AG04450 (cell line): ENCODE measurements around the gene CCSER1. TPM values are rescaled to one million over a fixed set of nuclear protein-coding genes. Genes with fewer than 3 reads are reported as not detected.

Source experiments
- CTCF ChIA-PET: fragments of 300-600, 350-600 bp; formaldehyde crosslinking; extraction: SDS; loops from one replicate; lab custom pipeline; 2022; ENCODE audit warnings: antibody characterized with exemption, inconsistent platforms; lab: Charles Lee
- POLR2A ChIA-PET: fragments of 350-600 bp; formaldehyde crosslinking; extraction: SDS; loops from one replicate; lab custom pipeline; 2021; ENCODE audit warnings: antibody characterized with exemption, inconsistent platforms; lab: Yijun Ruan, JAX
- DNase-seq: peaks from one replicate; pipeline ENCODE4 v3.0.0-alpha.2; 2011; ENCODE audit warnings: low read depth, low spot score
- H3K27ac ChIP-seq: one replicate; pipeline ENCODE4 v1.5.1; 2012; ENCODE audit warnings: low read depth, low read length, control low read depth
- H3K27me3 ChIP-seq: one replicate; pipeline ENCODE4 v1.6.0; 2012; ENCODE audit warnings: low read length; ENCODE audit not compliant: control insufficient read depth, insufficient read depth
- H3K4me3 ChIP-seq: 2 replicates; pipeline ENCODE4 v1.5.1; 2011; ENCODE audit warnings: mild to moderate bottlenecking, low read depth, low read length, control low read depth
- H3K9me3 ChIP-seq: 2 replicates; pipeline ENCODE4 v1.5.1; 2012; ENCODE audit warnings: low read length; ENCODE audit not compliant: control insufficient read depth, insufficient read depth
- polyA plus RNA-seq: library from polyadenylated mRNA; depleted of rRNA; stranded (reverse); fragments of >200 nt; gene quantifications from 2 replicates; pipeline ENCODE4 v1.2.3, GENCODE V29; 2011
- TF ChIP-seq, protein P1 (sequence below): IDR thresholded peaks from 2 replicates; pipeline ENCODE4 v1.5.1; 2011; ENCODE audit warnings: low read depth, low read length, control low read depth, inconsistent platforms

Gene CCSER1
- polyA plus RNA-seq, 1 experiment: not detected

DNA sequence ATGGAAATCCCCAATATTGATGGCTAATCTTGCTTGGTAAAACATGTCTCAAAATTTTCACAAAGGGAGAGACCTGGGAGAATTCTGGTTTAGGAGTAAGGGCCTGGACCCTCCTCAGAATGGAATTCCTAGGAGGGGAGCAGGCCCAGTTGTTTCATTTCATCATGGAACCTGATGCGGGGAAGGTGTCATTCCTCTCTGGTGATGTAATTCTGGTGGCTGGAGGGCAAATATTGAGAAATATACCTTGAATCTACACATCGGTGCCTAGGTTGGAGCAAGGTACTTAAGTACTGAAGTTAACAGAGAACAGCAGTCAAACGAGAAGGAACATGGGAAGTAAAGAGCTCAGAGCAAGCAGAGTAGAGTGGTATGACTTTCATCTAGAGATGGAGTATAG is 23.2 kb upstream of the CCSER1 start:
- DNase-seq: no peak
- ChIA-PET CTCF (no interaction called here), POLR2A (no interaction called here)
- no peaks in the 10 kb centered on the region for H3K9me3 ChIP-seq
- H3K27ac ChIP-seq: no peak overlapping the region
- H3K4me3 ChIP-seq: no peak overlapping the region
- no peaks in the 10 kb centered on the region for H3K27me3 ChIP-seq
- TF ChIP-seq, protein P1, sequence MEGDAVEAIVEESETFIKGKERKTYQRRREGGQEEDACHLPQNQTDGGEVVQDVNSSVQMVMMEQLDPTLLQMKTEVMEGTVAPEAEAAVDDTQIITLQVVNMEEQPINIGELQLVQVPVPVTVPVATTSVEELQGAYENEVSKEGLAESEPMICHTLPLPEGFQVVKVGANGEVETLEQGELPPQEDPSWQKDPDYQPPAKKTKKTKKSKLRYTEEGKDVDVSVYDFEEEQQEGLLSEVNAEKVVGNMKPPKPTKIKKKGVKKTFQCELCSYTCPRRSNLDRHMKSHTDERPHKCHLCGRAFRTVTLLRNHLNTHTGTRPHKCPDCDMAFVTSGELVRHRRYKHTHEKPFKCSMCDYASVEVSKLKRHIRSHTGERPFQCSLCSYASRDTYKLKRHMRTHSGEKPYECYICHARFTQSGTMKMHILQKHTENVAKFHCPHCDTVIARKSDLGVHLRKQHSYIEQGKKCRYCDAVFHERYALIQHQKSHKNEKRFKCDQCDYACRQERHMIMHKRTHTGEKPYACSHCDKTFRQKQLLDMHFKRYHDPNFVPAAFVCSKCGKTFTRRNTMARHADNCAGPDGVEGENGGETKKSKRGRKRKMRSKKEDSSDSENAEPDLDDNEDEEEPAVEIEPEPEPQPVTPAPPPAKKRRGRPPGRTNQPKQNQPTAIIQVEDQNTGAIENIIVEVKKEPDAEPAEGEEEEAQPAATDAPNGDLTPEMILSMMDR: no peak

DNA sequence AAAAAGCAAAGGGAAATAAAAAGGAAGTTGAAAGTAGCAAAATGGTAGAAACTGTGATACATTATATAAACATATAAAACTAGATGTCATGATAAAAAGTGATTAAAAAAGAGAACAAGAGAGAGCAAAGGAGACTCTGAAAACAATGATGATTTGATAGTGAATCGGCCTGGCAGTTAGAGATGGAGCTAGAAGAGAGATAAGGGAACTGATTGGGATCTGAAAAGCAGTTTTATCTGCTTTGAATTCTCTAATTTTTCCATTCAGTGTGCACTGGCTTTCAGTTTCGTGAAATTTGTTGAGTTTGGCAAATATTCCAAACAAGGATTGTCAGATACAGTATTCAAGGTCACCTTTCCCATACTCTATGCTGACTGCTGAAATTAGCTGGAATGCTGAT is 21.9 kb upstream of the CCSER1 start:
- CTCF ChIA-PET: no interaction called here
- H3K9me3 ChIP-seq: no peaks in the 10 kb centered on the region

DNA sequence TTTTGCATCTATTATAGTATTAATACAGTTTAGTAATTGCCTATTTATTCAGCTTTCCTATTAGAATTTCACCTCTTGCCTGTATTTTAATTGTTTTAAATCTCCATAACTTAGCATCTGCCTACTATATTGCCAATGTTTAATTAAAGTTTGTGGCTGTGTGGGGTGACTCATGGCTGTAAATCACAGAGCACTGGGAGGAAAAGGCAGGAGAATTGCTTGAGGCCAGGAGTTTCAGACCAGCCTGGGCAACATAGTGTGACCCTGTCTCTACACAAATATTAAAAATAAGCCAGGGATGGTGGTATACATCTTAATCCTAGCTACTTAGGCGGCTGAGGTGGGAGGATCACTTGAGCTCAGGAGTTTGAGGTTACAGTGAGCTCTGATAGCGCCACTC is 14.5 kb upstream of the CCSER1 start:
- no peak for DNase-seq
- no peak overlapping the region for H3K27ac ChIP-seq
- no peak overlapping the region for H3K4me3 ChIP-seq
- ChIA-PET POLR2A (no interaction called here), CTCF (no interaction called here)
- H3K27me3 ChIP-seq: no peaks in the 10 kb centered on the region
- TF ChIP-seq, protein P1: no peak
- no peaks in the 10 kb centered on the region for H3K9me3 ChIP-seq

More for the DNA sequence above, 21.9 kb upstream of the CCSER1 start:
- H3K27me3 ChIP-seq: no peaks in the 10 kb centered on the region
- TF ChIP-seq, protein P1: no peak
- no peak for DNase-seq
- POLR2A ChIA-PET: no interaction called here
- no peak overlapping the region for H3K4me3 ChIP-seq
- H3K27ac ChIP-seq: no peak overlapping the region

DNA sequence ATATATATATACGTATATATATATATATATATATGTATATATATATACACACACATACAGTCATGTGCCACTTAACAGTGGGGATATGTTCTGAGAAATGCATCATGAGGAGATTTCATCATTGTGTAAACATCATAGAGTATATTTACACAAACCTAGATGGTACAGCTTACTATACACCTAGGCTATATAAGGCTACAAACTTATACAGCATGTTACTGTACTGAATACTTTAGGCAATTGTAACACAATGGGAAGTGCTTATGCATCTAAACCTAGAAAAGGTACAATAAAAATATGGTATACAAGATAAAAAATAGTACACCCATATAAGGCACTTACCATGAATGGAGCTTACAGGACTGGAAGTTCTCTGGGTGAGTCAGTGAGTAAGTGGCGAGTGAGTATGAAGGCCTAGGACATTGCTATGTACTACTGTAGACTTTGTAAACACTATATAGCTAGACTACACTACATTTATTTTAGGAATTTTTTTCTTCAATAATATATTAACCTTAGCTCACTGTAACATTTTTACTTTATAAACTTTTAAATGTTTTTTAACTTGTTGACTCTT is 13.2 kb upstream of the CCSER1 start:
- no peak overlapping the region for H3K27ac ChIP-seq
- no peak for DNase-seq
- TF ChIP-seq, protein P1: no peak
- POLR2A ChIA-PET: no interaction called here
- no peak overlapping the region for H3K4me3 ChIP-seq
- CTCF ChIA-PET: no interaction called here
- no peaks in the 10 kb centered on the region for H3K27me3 ChIP-seq
- H3K9me3 ChIP-seq: no peaks in the 10 kb centered on the region

DNA sequence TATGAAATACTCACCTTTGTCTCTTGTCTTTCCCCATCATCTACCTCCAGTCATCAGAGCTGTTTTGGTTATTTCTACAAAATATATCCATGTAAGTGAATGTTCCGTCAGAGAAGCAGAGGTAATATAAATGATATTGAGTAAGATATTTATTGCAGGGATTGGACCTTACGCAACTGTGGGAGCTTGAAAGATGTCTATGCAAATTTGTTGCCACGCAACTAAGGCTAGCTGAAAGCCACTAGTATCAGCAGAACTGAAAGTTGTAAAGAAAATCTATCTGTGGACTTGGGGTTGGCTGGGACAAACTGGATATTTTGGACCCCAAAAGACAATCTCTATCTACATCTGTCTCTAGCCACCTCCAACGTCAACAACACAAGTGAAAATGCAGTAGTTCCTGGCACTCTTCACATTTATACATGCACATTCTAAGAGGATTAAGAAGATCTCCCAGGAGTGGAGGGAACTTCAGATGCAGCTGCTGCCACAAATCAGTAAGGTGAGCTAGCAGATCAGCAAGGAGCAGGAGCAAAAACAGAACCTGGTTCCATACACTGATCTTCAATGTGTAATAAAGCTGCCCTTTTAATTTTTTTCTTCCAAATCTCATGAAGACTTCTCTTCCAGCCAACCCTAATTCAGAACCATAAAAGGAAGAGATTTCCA is 8.5 kb upstream of the CCSER1 start:
- TF ChIP-seq, protein P1: no peak
- ChIA-PET CTCF (interaction anchor here (0.6 kb wide), 1 partner anchor 559 kb away, joined by 3 read pairs; no protein-coding TSS in a partner anchor), POLR2A (no interaction called here)
- Histone ChIP-seq H3K9me3 (no peaks in the 10 kb centered on the region), H3K27me3 (no peaks in the 10 kb centered on the region), H3K27ac (no peak overlapping the region), H3K4me3 (no peak overlapping the region)
- DNase-seq: no peak
